ENCODE data around the gene VIL1. TPM values are rescaled to one million over a fixed set of nuclear protein-coding genes. Genes with fewer than 3 reads are reported as not detected.

VIL1 gene
- not detected for total RNA-seq
- polyA plus RNA-seq = 0.08 TPM

DNA sequence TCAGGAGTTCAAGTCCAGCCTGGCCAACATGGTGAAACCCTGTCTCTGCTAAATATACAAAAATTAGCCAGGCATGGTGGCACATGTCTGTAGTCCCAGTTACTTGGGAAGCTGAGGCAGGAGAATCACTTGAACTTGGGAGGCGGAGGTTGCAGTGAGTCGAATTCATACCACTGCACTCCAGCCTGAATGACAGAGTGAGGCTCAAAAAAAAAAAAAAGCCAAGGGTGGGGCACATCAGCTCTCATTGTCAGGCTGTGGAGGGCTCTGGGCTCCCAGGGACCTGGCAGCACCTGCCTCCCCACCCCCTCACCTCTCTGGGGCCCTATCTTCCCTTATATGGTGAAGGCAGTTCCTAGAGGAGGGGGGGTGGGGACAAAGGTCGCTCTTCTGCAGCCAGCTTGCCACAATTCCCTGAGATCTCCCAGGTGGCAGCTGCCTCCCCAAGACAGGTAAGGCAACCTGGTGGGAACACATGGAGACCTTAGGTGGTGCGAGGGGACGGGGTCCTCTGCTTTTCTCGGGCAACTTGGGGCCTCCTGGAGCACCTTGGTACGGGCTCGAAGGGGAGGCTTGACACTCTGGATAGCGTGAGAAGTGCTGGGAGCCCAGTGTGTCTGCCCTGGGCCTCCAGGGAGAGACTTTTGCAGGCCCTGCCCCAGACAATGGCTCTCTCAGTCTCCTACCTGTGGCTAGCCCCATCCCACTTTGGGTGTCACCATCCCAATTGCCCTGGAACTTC, at the start of gene VIL1:
VIL1 (plus strand) TSS at position 407 of the 742 bp plus-strand sequence. CDS start 4,656 bp downstream, outside the sequence.
- DNase-seq (ENCODE audit: extremely low spot score) = no peak
- Histone ChIP-seq H3K27ac (ENCODE audit: low read depth) (no peak within 1 kb of the TSS), H3K4me1 (ENCODE audit: insufficient read depth) (no peaks in the 10 kb centered on the region), H3K4me3 (ENCODE audit: low read depth, low read length) (no peak within 1 kb of the TSS), H3K36me3 (ENCODE audit: insufficient read depth) (no peaks in the 10 kb centered on the region)
- WGBS = 92% methylated on average over 9 of the region's 9 CpGs

DNA sequence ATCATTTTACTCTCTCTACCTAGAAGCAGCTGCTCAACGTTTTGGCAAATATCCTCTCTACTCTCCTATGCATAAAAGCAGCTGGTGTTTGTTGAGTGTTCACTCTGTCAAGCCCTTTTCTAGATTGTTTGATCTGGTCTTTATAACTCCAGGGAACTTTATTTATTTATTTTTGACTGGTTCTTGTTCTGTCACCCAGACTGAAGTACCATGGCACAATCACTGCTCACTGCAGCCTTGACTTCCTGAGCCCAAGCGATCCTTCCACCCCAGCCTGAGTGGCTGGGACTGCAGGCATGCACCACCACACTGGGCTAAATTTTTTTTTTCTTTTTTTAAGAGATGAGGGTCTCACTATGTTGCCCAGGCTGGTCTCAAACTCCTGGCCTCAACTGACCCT, 49.6 kb upstream of the VIL1 start:
- DNase-seq (ENCODE audit: extremely low spot score) = no peak
- H3K4me1 ChIP-seq (ENCODE audit: insufficient read depth) = no peaks in the 10 kb centered on the region
- H3K36me3 ChIP-seq (ENCODE audit: insufficient read depth) = no peaks in the 10 kb centered on the region
- 46% methylated on average over 2 of the region's 2 CpGs for whole genome bisulfite sequencing
- no peak overlapping the region for H3K4me3 ChIP-seq (ENCODE audit: low read depth, low read length)
- no peak overlapping the region for H3K27ac ChIP-seq (ENCODE audit: low read depth)

DNA sequence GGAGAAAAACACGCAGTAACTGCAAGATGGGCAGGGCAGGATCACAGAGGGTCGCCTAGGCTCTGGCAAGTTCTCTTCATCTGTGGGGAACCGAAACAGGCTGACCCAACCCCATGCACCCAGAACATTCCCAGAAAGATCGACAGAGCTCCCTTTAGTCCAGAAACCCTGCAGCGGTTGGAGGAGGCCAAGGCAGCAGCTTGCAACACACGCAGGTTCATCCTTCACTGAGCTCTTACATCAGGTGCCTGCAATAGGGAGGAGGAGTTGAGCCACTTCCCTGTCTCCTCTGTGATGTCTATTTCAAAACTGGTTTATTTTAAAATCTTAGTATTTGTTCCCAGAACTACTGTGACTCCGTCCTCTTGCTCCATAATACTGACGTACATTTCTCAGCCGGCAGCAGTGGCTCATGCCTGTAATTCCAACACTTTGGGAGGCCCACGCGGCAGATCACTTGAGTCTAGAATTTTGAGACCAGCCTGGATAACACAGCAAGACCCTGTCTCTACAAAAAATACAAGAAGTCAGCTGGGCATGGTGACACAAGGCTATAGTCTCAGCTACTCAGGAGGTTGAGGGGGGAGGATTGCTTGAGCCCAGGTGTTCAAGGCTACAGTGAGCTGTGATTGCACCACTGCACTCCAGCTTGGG, 48.4 kb upstream of the VIL1 start:
- no peak overlapping the region for H3K4me3 ChIP-seq (ENCODE audit: low read depth, low read length)
- no peaks in the 10 kb centered on the region for H3K4me1 ChIP-seq (ENCODE audit: insufficient read depth)
- WGBS = 71% methylated on average over 11 of the region's 11 CpGs
- no peak overlapping the region for H3K27ac ChIP-seq (ENCODE audit: low read depth)
- H3K36me3 ChIP-seq (ENCODE audit: insufficient read depth) = no peaks in the 10 kb centered on the region
- no peak for DNase-seq (ENCODE audit: extremely low spot score)

DNA sequence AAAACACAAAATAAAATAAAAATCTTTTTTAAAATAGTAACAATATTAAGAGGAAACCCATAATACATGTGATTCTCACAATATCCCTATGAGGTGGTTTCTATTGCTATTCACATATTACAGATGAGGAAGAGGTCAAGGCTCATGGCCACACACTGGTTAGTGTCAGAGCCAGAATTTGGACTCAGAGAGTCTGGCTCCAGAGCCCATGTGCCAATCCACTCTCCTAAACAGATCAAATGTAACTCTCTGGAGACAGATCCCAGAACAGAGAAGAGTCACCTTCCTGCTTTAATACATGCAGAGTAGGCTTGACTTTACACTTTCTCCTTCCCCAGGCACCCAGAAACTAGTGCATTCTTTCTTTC, 47.0 kb upstream of the VIL1 start:
- Histone ChIP-seq H3K4me1 (ENCODE audit: insufficient read depth) (no peaks in the 10 kb centered on the region), H3K4me3 (ENCODE audit: low read depth, low read length) (no peak overlapping the region), H3K36me3 (ENCODE audit: insufficient read depth) (no peaks in the 10 kb centered on the region), H3K27ac (ENCODE audit: low read depth) (no peak overlapping the region)
- no peak for DNase-seq (ENCODE audit: extremely low spot score)

DNA sequence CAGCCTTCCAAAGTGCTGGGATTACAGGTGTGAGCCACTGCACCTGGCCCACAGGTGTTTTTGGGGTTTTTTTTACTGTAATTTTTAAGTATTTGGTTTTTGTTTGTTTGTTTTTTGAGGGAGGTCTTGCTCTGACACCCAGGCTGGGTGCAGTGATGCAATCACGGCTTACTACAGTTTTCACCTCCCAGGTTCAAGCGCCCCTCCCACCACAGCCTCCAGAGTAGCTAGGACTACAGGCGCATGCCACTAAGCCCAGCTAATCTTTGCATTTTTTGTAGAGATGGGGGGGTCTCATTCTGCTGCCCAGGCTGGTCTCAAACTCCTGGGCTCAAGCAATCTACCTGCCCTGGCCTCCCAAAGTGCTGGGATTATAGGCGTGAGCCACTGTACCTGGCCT, 44.1 kb upstream of the VIL1 start:
- Histone ChIP-seq H3K27ac (ENCODE audit: low read depth) (no peak overlapping the region), H3K36me3 (ENCODE audit: insufficient read depth) (no peaks in the 10 kb centered on the region), H3K4me1 (ENCODE audit: insufficient read depth) (no peaks in the 10 kb centered on the region), H3K4me3 (ENCODE audit: low read depth, low read length) (no peak overlapping the region)
- 29% methylated on average over 4 of the region's 4 CpGs for WGBS
- DNase-seq (ENCODE audit: extremely low spot score) = no peak

DNA sequence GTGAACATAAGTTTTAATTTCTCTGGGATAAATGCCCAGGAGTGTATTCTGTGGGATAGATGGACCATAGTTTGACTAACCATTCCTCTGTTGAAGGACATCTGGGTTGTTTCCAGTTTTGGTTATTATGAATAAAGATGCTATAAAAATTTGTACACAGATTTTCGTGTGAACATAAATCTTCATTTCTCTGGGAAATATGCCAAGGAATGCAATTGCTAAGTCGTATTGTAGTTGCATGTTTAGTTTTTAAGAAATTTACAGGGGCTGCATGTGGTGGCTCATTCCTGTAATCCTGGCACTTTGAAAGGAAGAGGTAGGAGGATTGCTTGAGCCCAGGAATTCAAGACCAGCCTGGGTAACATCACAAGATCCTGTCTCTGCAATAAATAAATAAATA, 43.7 kb upstream of the VIL1 start:
- Histone ChIP-seq H3K4me1 (ENCODE audit: insufficient read depth) (no peaks in the 10 kb centered on the region), H3K36me3 (ENCODE audit: insufficient read depth) (no peaks in the 10 kb centered on the region), H3K27ac (ENCODE audit: low read depth) (no peak overlapping the region), H3K4me3 (ENCODE audit: low read depth, low read length) (no peak overlapping the region)
- 9% methylated on average over 2 of the region's 2 CpGs for WGBS
- DNase-seq (ENCODE audit: extremely low spot score) = no peak

DNA sequence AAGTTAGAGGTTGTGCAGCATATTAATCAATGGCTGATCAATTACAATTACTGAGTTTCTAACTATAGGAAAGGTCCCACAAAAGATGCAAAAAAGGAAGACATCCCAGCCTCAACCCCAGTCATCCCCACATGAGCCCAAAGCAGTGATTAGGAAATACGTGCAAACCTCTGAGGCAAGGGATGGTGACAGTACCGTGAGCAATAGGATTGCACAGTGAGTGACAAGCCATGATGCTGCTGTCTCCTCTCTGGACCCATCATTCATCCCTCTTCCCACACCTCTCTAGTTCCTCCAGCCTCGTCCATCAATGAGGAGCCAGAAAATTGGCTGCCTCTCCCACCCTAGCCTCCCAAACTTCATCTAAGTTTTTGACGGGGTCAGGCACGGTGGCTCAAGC, 40.9 kb upstream of the VIL1 start:
- no peaks in the 10 kb centered on the region for H3K36me3 ChIP-seq (ENCODE audit: insufficient read depth)
- DNase-seq (ENCODE audit: extremely low spot score) = no peak
- no peak overlapping the region for H3K4me3 ChIP-seq (ENCODE audit: low read depth, low read length)
- 89% methylated on average over 5 of the region's 5 CpGs for WGBS
- no peak overlapping the region for H3K27ac ChIP-seq (ENCODE audit: low read depth)
- no peaks in the 10 kb centered on the region for H3K4me1 ChIP-seq (ENCODE audit: insufficient read depth)

DNA sequence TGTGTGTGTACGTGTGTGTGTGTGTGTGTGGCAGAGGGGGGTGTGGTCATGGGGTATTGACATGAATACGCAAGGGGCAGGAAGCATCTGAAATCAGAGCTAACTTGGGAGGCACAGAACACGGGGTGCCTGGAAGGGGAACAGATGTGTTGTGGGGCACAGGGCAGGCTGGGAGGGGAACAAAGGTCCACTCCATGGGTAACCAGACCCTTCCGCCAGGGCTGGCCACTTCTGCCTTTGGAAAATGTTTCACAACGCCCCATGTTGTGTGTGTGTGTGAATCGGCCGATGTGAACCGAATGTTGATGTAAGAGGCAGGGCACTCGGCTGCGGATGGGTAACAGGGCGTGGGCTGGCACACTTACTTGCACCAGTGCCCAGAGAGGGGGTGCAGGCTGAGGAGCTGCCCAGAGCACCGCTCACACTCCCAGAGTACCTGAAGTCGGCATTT, 37.0 kb upstream of the VIL1 start, which contains the start of gene SLC11A1:
SLC11A1 (plus strand) TSS at position 358 of the 451 bp plus-strand sequence. CDS start 96 bp downstream, outside the sequence.
- no peak within 1 kb of the TSS for H3K27ac ChIP-seq (ENCODE audit: low read depth)

DNA sequence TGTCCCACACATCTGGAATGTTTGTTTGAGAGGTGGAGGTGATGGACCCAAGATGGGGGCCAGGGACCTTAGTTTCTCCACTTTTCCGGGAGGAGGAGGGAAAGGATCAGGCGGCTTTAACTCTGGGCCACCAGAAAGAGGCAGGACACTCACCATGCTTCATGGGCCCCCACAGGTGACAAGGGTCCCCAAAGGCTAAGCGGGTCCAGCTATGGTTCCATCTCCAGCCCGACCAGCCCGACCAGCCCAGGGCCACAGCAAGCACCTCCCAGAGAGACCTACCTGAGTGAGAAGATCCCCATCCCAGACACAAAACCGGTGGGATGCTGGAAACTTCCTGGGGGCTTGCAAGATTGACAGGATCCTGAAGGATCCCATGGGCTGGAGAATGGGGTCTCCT, 36.1 kb upstream of the VIL1 start:
- 95% methylated on average over 6 of the region's 6 CpGs for WGBS
- H3K4me1 ChIP-seq (ENCODE audit: insufficient read depth) = no peaks in the 10 kb centered on the region
- no peak overlapping the region for H3K4me3 ChIP-seq (ENCODE audit: low read depth, low read length)
- no peak overlapping the region for H3K27ac ChIP-seq (ENCODE audit: low read depth)
- H3K36me3 ChIP-seq (ENCODE audit: insufficient read depth) = no peaks in the 10 kb centered on the region
- no peak for DNase-seq (ENCODE audit: extremely low spot score)

More for the DNA sequence above, 37.0 kb upstream of the VIL1 start, which contains the start of gene SLC11A1:
- H3K4me1 ChIP-seq (ENCODE audit: insufficient read depth) = no peaks in the 10 kb centered on the region
- H3K36me3 ChIP-seq (ENCODE audit: insufficient read depth) = no peaks in the 10 kb centered on the region
- DNase-seq (ENCODE audit: extremely low spot score) = no peak
- no peak within 1 kb of the TSS for H3K4me3 ChIP-seq (ENCODE audit: low read depth, low read length)
- WGBS = 83% methylated on average over 13 of the region's 13 CpGs

DNA sequence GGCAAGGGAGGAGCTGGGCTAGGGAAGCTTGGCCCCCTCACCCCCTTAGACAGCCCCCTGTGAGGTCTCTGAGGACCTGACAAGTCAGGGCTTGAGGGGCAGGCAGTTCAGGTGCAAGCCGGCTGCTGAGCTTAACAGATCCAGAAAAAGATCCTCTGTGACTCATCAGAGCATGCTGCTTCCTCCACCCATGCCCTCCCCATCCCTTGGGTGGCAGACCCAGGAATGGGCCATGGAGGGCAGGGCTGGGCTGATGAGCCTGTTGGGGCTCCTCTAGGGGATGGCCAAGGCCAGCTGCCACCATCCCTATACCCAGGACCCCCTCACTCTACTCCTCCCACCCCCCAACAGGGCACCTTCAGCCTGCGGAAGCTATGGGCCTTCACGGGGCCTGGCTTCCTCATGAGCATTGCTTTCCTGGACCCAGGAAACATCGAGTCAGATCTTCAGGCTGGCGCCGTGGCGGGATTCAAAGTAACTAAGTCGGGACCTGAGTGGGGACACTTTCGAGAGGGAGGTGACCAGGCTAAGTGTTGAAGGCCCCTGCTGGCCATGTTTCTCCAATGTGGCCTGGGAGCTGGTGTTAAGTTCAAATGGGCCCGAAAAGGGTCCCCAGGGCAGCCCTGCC, 34.9 kb upstream of the VIL1 start:
- WGBS = 84% methylated on average over 10 of the region's 10 CpGs

DNA sequence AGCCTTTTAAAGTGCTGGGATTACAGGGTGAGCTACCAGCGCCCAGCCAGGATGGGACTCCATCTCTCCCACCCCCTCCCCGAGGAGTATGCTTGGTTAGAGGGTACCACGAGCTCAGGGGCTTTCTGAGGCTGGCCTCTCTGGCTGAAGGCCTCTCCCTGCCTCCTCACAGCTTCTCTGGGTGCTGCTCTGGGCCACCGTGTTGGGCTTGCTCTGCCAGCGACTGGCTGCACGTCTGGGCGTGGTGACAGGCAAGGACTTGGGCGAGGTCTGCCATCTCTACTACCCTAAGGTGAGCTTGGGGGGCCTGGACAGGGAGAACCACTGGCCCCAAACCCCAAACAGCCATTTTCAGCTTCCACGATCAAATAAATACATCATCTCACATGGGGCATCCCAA, 33.9 kb upstream of the VIL1 start:
- DNase-seq (ENCODE audit: extremely low spot score) = no peak
- H3K4me3 ChIP-seq (ENCODE audit: low read depth, low read length) = no peak overlapping the region
- no peaks in the 10 kb centered on the region for H3K36me3 ChIP-seq (ENCODE audit: insufficient read depth)
- H3K4me1 ChIP-seq (ENCODE audit: insufficient read depth) = no peaks in the 10 kb centered on the region
- WGBS = 83% methylated on average over 9 of the region's 9 CpGs
- H3K27ac ChIP-seq (ENCODE audit: low read depth) = no peak overlapping the region

More for the DNA sequence above, 34.9 kb upstream of the VIL1 start:
- H3K27ac ChIP-seq (ENCODE audit: low read depth) = no peak overlapping the region
- no peak overlapping the region for H3K4me3 ChIP-seq (ENCODE audit: low read depth, low read length)
- no peaks in the 10 kb centered on the region for H3K4me1 ChIP-seq (ENCODE audit: insufficient read depth)
- no peak for DNase-seq (ENCODE audit: extremely low spot score)
- no peaks in the 10 kb centered on the region for H3K36me3 ChIP-seq (ENCODE audit: insufficient read depth)

DNA sequence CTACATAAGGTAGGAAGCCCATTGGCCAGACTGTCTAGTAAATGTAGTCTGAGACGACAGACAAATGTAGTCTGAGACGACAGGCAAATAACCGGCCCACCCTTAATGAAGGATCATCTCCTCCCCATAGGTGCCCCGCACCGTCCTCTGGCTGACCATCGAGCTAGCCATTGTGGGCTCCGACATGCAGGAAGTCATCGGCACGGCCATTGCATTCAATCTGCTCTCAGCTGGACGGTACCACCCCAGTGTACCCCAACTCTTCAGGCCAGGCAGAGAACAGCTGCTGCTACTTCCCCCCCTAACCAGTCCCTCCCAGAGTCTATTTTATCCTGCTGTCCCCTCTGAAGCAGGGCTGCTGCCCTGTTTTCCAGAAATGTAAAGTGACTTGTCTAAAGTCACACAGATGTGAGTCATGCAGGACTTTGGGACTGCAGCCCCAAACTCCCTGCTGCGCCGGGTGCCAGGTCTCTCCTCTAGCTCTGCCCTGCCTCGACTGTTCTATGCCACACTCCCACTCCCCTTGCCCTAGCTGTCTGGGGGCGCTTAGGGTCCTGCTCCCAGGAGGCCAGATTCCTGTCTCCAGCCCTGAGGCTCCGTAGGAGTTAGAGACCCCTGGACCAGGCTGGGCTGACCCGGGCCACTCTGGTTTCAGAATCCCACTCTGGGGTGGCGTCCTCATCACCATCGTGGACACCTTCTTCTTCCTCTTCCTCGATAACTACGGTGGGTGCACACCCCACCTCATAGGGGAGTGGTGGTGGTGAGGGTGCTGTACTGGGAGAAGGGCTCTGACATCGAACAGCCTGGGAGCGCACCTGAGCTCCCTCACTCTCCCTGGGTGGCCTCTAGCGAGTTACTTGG, 32.2 kb upstream of the VIL1 start:
- H3K36me3 ChIP-seq (ENCODE audit: insufficient read depth) = no peaks in the 10 kb centered on the region
- DNase-seq (ENCODE audit: extremely low spot score) = no peak
- no peaks in the 10 kb centered on the region for H3K4me1 ChIP-seq (ENCODE audit: insufficient read depth)
- 75% methylated on average over 23 of the region's 23 CpGs for WGBS
- no peak overlapping the region for H3K27ac ChIP-seq (ENCODE audit: low read depth)
- H3K4me3 ChIP-seq (ENCODE audit: low read depth, low read length) = no peak overlapping the region

Measured in urinary bladder (tissue), 4 donors.